Esophagus squamous epithelium (tissue), 5 donors: ENCODE results near the gene FOXP4. TPM values are rescaled to one million over a fixed set of nuclear protein-coding genes. Genes with fewer than 3 reads are reported as not detected.

Source experiments
- DNase-seq: peaks from one replicate; lab custom pipeline; 2025; lab: John Stamatoyannopoulos, UW
- H3K27ac ChIP-seq, 4 donors: fragments of 200-600 bp; sonication (generic); one replicate each; pipeline ENCODE4 v1.5.1; 2016 to 2019; ENCODE audit warnings: mild to moderate bottlenecking in 1 of 4
- H3K27me3 ChIP-seq, 4 donors: fragments of 200-600 bp; sonication (generic); 1 replicate in 3 of 4; 2 replicates in 1 of 4; pipeline versions ENCODE4 v1.5.1 to v1.6.0; 2017 to 2021; ENCODE audit warnings: antibody characterized with exemption in 1 of 4
- H3K36me3 ChIP-seq, 3 donors: fragments of 200-600 bp; sonication (generic); one replicate each; pipeline ENCODE4 v1.5.1; 2016 to 2019
- H3K4me1 ChIP-seq, 3 donors: fragments of 200-600 bp; sonication (generic); one replicate each; pipeline ENCODE4 v1.5.1; 2017 to 2019
- H3K4me3 ChIP-seq, 4 donors: fragments of 200-600 bp; sonication (generic); 1 replicate in 3 of 4; 2 replicates in 1 of 4; pipeline ENCODE4 v1.5.1; 2016 to 2019; ENCODE audit warnings: mild to moderate bottlenecking in 2 of 4, moderate library complexity in 1 of 4
- H3K9me3 ChIP-seq, 3 donors: fragments of 200-600 bp; sonication (generic); one replicate each; pipeline ENCODE4 v1.5.1; 2016 to 2019
- CTCF ChIP-seq, 6 experiments: fragments of 450-650 bp in 4 of 6; fragments of 200-600 bp in 2 of 6; sonication (generic) in 2 of 6; IDR thresholded peaks; one replicate each; pipeline ENCODE4 v1.5.1; 2016 to 2019; ENCODE audit warnings: antibody characterized with exemption in 6 of 6, mild to moderate bottlenecking in 4 of 6, moderate library complexity in 4 of 6
- POLR2A ChIP-seq, 4 donors: fragments of 450-650 bp; IDR thresholded peaks; one replicate each; pipeline ENCODE4 v1.6.1; 2017; ENCODE audit warnings: antibody characterized with exemption in 4 of 4, mild to moderate bottlenecking in 4 of 4, moderate library complexity in 3 of 4
- WGBS, 2 donors: methylation state at CpG; one replicate each; pipeline ENCODE4 v1.1.5; 2018; 5-methylcytosine and 5-hydroxymethylcytosine counted together
- intact Hi-C: fragments of 100-400 bp; cut with DNase I; formaldehyde crosslinking; loops from one replicate; pipeline ENCODE4 v1.15.0; 2022
- total RNA-seq, 4 donors: library from RNA; depleted of rRNA; stranded (reverse); fragments of >200 nt; gene quantifications; one replicate each; pipeline ENCODE4 v1.1.0, GENCODE V29; 2016
- donor health status: DM: yes; HTN: yes; CAD: no.

Gene FOXP4
- total RNA-seq, 4 donors from 2014 or later: 2.2 to 10.3 (median 6.8) TPM

GRCh38 chr6:41519745-41520699 is 26.2 kb upstream of the FOXP4 start:
- WGBS, 2 donors: 80 to 88% methylated on average over 7 to 8 of the region's 8 CpGs
- Histone ChIP-seq H3K4me3 (no peak overlapping the region), H3K9me3 (no peaks in the 10 kb centered on the region), H3K27ac (no peak overlapping the region), H3K27me3 (peaks cover 0 to 69% (median 0%) of the 10 kb centered on the region in 4 donors), H3K4me1 (no peaks in the 10 kb centered on the region), H3K36me3 (no peaks in the 10 kb centered on the region)
- no peak for DNase-seq
- intact Hi-C loops: no loop called here
- TF ChIP-seq POLR2A (IDR thresholded peaks at IDR 0.05) (no peak), CTCF (IDR thresholded peaks at IDR 0.05) (no peak)

DNA sequence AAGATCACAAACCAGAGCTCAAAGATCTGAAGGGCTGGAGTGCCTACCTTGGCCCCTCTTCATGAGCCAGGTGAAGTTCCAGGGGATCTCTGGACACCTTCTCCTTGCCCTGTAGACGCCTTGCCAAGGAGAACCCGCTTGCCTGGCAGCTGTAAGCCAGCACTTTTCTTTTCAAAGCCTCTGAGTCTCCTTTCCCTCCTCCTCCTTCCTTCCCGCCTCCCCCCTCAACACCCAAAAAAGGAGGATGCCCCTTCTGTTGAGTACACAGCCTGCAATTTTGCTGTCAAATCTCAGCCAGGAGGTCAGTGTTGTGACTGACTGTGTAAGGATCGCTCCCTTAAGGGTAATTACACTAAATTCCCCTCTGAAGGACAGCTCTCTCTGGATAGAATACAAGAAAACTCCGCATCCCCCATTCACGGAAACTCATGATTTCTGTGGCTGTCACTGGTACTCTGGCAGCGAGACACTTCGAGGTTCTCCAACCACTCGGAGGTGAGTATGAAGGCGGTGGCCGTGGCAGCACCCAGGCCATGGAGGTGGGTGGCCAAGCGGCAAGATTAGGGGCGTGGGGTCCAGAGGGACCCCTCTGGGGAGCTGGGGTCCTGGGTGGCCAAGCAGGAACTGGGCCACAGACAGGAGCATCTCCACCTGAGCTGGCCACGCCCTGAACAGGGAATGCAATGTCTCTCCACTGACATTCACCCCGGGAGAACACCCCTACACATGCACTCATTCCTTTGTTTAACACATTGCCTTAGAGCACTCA is 23.2 kb upstream of the FOXP4 start:
- DNase-seq: no peak
- TF ChIP-seq POLR2A (IDR thresholded peaks at IDR 0.05) (no peak), CTCF (IDR thresholded peaks at IDR 0.05) (no peak)
- Histone ChIP-seq H3K4me1 (peaks cover 0 to 5% (median 3%) of the 10 kb centered on the region in 3 donors), H3K9me3 (no peaks in the 10 kb centered on the region), H3K27ac (no peak overlapping the region), H3K36me3 (no peaks in the 10 kb centered on the region), H3K27me3 (peaks cover 0 to 88% (median 0%) of the 10 kb centered on the region in 4 donors), H3K4me3 (no peak overlapping the region)
- intact Hi-C loops: no loop called here
- WGBS, 2 donors: 66 to 67% methylated on average over 8 to 9 of the region's 15 CpGs

GRCh38 chr6:41523915-41524633 is 22.1 kb upstream of the FOXP4 start:
- no peak overlapping the region for H3K27ac ChIP-seq
- DNase-seq: no peak
- no peaks in the 10 kb centered on the region for H3K9me3 ChIP-seq
- no peak overlapping the region for H3K4me3 ChIP-seq
- WGBS, 2 donors: 61 to 62% methylated on average over 4 to 11 of the region's 14 CpGs
- intact Hi-C loops: no loop called here
- no peaks in the 10 kb centered on the region for H3K36me3 ChIP-seq
- peaks cover 0 to 91% (median 3%) of the 10 kb centered on the region in 4 donors for H3K27me3 ChIP-seq
- H3K4me1 ChIP-seq: peaks cover 0 to 13% (median 6%) of the 10 kb centered on the region in 3 donors
- no peak for TF ChIP-seq POLR2A (IDR thresholded peaks at IDR 0.05)
- TF ChIP-seq CTCF (IDR thresholded peaks at IDR 0.05): no peak

DNA sequence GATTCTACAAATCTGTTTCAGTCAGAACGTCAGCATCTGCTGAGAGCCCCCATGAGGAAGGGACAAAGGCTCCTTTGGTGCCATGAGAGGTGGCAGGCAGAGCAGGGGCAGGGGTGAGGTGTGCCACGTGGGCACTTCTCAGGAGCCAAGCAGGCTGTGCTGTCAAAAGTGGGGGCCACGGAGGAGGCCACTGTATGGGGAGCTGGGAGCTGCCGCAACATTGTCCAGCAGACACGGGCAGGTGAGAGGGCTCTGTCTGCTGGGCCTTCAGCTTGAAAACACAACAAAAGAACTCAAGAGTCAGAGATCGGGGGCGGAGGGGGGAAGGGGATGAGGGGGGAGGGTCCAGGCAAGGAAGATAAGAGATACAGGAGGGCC is 21.6 kb upstream of the FOXP4 start:
- intact Hi-C loops: no loop called here
- TF ChIP-seq POLR2A (IDR thresholded peaks at IDR 0.05): no peak
- TF ChIP-seq CTCF (IDR thresholded peaks at IDR 0.05): no peak
- Histone ChIP-seq H3K27me3 (peaks cover 0 to 92% (median 3%) of the 10 kb centered on the region in 4 donors), H3K27ac (no peak overlapping the region), H3K4me3 (no peak overlapping the region), H3K36me3 (no peaks in the 10 kb centered on the region), H3K9me3 (no peaks in the 10 kb centered on the region), H3K4me1 (peaks cover 0 to 13% (median 6%) of the 10 kb centered on the region in 3 donors)
- WGBS, 2 donors: 62 to 83% methylated on average over 5 to 6 of the region's 7 CpGs
- DNase-seq: no peak
